Right kidney (tissue), 9 donors: Measurements from ENCODE around the gene HNRNPF.
"Not testable (repeated sequence)": the region's sequence is repeated elsewhere in the genome, so short reads cannot be mapped to it uniquely, and the experiment has no call there.

Experiments
- DNase-seq: peaks from one replicate; pipeline ENCODE4 v3.0.0-alpha.2; 2016
- long read RNA-seq, 8 donors: transcript quantifications; one replicate each; lab custom pipeline, GENCODE V29; 2026

HNRNPF gene
- long read RNA-seq, donor 1, transcript HNRNPF-204 (3 exons, 2,755 nt), result major isoform, 39 of 164 reads
- long read RNA-seq, donor 1, transcript HNRNPF-207 (4 exons, 2,676 nt), result minor isoform, 16 of 164 reads
- long read RNA-seq, donor 1, transcript HNRNPF-201 (4 exons, 2,186 nt), result minor isoform, 13 of 164 reads
- long read RNA-seq, donor 1, transcript HNRNPF-203 (4 exons, 2,617 nt), result minor isoform, 13 of 164 reads
- long read RNA-seq, donor 1, partial matches to known transcripts, result 0 of 164 reads
- long read RNA-seq, donor 1, other reads (novel, unspliced or antisense), result 74 of 164 reads
- long read RNA-seq, donor 2, transcript HNRNPF-204 (3 exons, 2,755 nt), result major isoform, 28 of 84 reads
- long read RNA-seq, donor 2, transcript HNRNPF-203 (4 exons, 2,617 nt), result minor isoform, 8 of 84 reads
- long read RNA-seq, donor 2, transcript HNRNPF-202 (4 exons, 2,670 nt), result minor isoform, 8 of 84 reads
- long read RNA-seq, donor 2, transcript HNRNPF-207 (4 exons, 2,676 nt), result minor isoform, 5 of 84 reads
- long read RNA-seq, donor 2, partial matches to known transcripts, result 0 of 84 reads
- long read RNA-seq, donor 2, other reads (novel, unspliced or antisense), result 33 of 84 reads
- long read RNA-seq, donor 3, transcript HNRNPF-203 (4 exons, 2,617 nt), result minor isoform, 11 of 88 reads
- long read RNA-seq, donor 3, transcript HNRNPF-204 (3 exons, 2,755 nt), result major isoform, 33 of 88 reads
- long read RNA-seq, donor 3, transcript HNRNPF-207 (4 exons, 2,676 nt), result minor isoform, 11 of 88 reads
- long read RNA-seq, donor 3, transcript HNRNPF-202 (4 exons, 2,670 nt), result minor isoform, 8 of 88 reads
- long read RNA-seq, donor 3, partial matches to known transcripts, result 0 of 88 reads
- long read RNA-seq, donor 3, other reads (novel, unspliced or antisense), result 24 of 88 reads
- long read RNA-seq, donor 4, transcript HNRNPF-207 (4 exons, 2,676 nt), result minor isoform, 9 of 95 reads
- long read RNA-seq, donor 4, transcript HNRNPF-204 (3 exons, 2,755 nt), result major isoform, 18 of 95 reads
- long read RNA-seq, donor 4, transcript HNRNPF-203 (4 exons, 2,617 nt), result minor isoform, 14 of 95 reads
- long read RNA-seq, donor 4, transcript HNRNPF-201 (4 exons, 2,186 nt), result minor isoform, 6 of 95 reads
- long read RNA-seq, donor 4, partial matches to known transcripts, result 0 of 95 reads
- long read RNA-seq, donor 4, other reads (novel, unspliced or antisense), result 42 of 95 reads
- long read RNA-seq, donor 5, transcript HNRNPF-203 (4 exons, 2,617 nt), result minor isoform, 17 of 112 reads
- long read RNA-seq, donor 5, transcript HNRNPF-204 (3 exons, 2,755 nt), result major isoform, 22 of 112 reads
- long read RNA-seq, donor 5, transcript HNRNPF-202 (4 exons, 2,670 nt), result minor isoform, 6 of 112 reads
- long read RNA-seq, donor 5, transcript HNRNPF-207 (4 exons, 2,676 nt), result minor isoform, 10 of 112 reads
- long read RNA-seq, donor 5, partial matches to known transcripts, result 0 of 112 reads
- long read RNA-seq, donor 5, other reads (novel, unspliced or antisense), result 52 of 112 reads
- long read RNA-seq, donor 6, transcript HNRNPF-202 (4 exons, 2,670 nt), result minor isoform, 10 of 103 reads
- long read RNA-seq, donor 6, transcript HNRNPF-203 (4 exons, 2,617 nt), result minor isoform, 7 of 103 reads
- long read RNA-seq, donor 6, transcript HNRNPF-207 (4 exons, 2,676 nt), result minor isoform, 9 of 103 reads
- long read RNA-seq, donor 6, transcript HNRNPF-204 (3 exons, 2,755 nt), result major isoform, 37 of 103 reads
- long read RNA-seq, donor 6, partial matches to known transcripts, result 0 of 103 reads
- long read RNA-seq, donor 6, other reads (novel, unspliced or antisense), result 37 of 103 reads
- long read RNA-seq, donor 7, transcript HNRNPF-207 (4 exons, 2,676 nt), result minor isoform, 17 of 179 reads
- long read RNA-seq, donor 7, transcript HNRNPF-203 (4 exons, 2,617 nt), result minor isoform, 19 of 179 reads
- long read RNA-seq, donor 7, transcript HNRNPF-204 (3 exons, 2,755 nt), result major isoform, 37 of 179 reads
- long read RNA-seq, donor 7, transcript HNRNPF-202 (4 exons, 2,670 nt), result minor isoform, 14 of 179 reads
- long read RNA-seq, donor 7, partial matches to known transcripts, result 87 of 179 reads
- long read RNA-seq, donor 7, other reads (novel, unspliced or antisense), result 0 of 179 reads
- long read RNA-seq, donor 8, transcript HNRNPF-207 (4 exons, 2,676 nt), result minor isoform, 13 of 105 reads
- long read RNA-seq, donor 8, transcript HNRNPF-204 (3 exons, 2,755 nt), result major isoform, 38 of 105 reads
- long read RNA-seq, donor 8, transcript HNRNPF-203 (4 exons, 2,617 nt), result minor isoform, 9 of 105 reads
- long read RNA-seq, donor 8, partial matches to known transcripts, result 0 of 105 reads
- long read RNA-seq, donor 8, other reads (novel, unspliced or antisense), result 40 of 105 reads

- peak; percentile 98 for DNase-seq
Measured at GRCh38 chr10:43408710-43409384, at the start of gene HNRNPF. Gene HNRNPF, minus strand, starts transcription at chr10:43409186. Its CDS starts 21,302 bp downstream, at chr10:43387884.

DNA sequence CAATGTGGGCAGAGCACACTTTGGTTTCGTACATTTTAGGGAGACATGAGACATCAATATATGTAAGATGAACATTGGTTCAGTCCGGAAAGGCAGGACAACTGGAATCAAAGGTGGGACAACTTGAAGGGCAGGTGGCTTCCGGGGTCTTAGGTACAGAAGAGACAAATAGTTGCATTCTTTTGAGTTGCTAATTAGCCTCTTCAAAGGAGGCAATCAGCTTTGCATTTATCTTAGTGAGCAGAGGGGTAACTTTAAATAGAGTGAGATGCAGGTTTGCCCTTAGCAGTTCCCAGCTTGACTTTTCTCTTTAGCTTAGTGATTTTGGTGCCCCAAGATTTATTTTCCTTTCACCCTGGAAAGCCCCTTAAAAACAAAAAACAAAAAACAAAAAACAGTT, 49.2 kb upstream of the HNRNPF start:
- DNase-seq, result no peak

GRCh38 chr10:43456561-43456960, 47.6 kb upstream of the HNRNPF start:
- DNase-seq, result not testable (repeated sequence)

DNA sequence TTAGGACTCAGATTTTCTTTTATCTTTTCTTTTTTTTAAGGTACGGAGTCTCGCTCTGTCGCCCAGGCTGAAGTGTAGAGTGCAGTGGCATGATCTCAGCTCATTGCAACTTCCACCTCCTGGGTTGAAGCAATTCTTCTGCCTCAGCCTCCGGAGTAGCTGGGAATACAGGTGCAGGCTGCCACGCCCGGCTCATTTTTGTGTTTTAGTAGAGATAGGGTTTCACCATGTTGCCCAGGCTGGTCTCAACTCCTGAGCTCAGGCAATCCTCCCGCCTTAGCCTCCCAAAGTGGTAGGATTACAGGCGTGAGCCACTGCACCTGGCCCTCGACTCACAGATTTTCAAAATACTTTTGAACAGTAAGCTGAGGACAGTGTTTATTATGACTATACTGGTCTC, 45.0 kb upstream of the HNRNPF start:
- DNase-seq, result not testable (repeated sequence)

GRCh38 chr10:43453266-43453831, 44.4 kb upstream of the HNRNPF start:
- DNase-seq, result no peak

DNA sequence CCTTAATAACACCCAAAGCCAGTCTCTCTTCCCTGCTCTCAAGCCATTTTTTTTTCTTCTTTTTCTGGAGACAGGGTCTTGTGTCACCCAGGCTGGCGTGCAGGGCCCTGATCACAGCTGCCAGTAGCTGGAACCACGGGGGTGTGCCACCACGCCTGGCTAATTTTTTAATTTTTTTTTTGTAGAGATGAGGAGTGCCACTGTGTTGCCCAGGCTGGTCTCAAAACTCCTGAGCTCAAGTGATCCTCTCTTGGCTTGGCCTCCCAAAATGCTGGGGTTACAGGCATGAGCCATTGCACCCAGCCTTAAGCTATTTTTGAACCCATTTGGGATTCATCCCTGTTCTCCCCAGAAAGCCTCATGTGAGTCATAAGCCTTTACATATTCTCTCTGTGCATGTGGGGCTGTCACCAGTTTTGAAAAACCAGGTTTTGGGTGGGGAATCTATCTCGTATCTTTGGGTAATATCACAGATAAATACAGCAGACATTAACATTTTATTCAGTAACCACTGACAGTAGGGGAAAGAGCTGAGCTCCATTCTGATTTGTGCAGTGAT, 43.4 kb upstream of the HNRNPF start:
- no peak for DNase-seq

DNA sequence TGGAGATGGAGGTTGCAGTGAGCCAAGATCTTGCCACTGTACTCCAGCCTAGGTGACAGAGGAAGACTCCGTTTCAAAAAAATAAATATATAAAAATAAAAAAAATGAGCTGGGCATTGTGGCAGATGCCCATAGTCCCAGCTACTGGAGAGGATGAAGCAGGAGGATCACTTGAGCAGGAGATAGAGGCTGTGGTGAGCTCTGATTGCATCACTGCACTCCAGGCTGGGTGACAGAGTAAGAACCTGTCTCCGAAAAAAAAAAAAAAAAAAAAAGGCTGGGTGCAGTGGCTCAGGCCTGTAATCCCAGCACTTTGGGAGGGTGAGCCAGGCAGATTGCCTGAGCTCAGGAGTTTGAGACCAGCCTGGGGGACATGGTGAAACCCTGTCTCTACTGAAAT, 39.8 kb upstream of the HNRNPF start:
- no peak for DNase-seq

GRCh38 chr10:43446219-43447017, 37.4 kb upstream of the HNRNPF start:
- not testable (repeated sequence) for DNase-seq

DNA sequence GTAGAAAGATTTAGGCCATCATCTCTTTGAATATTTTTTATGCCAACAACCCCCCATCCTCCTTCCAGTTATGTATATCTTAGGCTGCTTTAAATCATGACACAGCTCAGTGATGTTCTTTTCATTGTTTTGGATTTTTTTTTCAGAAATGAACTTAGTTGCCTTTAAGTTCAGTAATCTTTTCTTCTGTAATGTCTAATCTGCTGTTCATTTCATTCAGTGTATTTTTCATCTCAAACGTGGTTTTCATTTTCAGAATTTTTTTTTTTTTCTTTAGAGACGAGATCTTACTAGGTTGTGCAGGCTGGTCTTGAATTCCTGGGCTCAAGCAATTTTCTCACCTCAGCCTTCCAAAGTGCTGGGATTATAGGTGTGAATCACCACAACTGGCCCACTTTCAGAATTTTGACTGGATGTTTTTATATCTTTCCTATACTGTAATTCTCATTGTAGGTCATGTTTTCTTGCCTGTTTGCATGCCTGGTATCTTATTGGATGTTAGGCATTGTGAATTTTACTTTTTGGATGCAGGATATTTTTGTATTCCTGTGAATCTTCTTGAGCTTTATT, 36.0 kb upstream of the HNRNPF start:
- no peak for DNase-seq

GRCh38 chr10:43444323-43444722, 35.3 kb upstream of the HNRNPF start:
- no peak for DNase-seq

DNA sequence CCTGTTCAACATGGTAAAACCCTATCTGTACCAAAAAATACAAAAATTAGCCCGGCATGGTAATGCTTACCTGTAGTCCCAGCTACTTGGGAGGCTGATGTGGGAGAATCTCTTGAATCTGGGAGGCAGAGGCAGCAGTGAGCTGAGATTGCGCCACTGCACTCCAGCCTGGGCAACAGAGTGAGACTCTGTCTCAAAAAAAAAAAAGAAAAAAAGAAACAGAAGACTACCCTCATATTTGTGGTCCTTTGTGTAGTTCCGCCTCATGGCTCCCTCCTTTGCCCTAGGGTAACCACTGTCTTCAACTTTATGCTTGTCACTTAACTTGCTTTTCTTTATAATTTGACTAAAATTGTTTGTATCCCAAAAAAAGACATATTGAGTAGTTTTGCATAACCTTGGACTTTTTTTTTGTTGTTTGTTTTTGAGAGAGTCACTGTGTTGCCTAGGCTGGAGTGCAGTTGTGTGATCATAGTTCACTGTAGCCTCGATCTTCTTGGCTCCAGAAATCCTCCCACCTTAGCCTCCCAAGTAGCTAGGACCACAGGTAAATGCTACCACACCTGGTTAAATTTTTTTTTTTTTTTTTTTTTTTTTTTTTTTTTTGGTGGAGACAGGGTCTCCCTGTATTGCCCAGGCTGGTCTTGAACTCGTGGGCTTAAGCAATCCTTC, 31.6 kb upstream of the HNRNPF start:
- DNase-seq, result no peak

- peak; percentile 76 for DNase-seq
Measured at GRCh38 chr10:43437141-43437870, 28.3 kb upstream of the HNRNPF start.

DNA sequence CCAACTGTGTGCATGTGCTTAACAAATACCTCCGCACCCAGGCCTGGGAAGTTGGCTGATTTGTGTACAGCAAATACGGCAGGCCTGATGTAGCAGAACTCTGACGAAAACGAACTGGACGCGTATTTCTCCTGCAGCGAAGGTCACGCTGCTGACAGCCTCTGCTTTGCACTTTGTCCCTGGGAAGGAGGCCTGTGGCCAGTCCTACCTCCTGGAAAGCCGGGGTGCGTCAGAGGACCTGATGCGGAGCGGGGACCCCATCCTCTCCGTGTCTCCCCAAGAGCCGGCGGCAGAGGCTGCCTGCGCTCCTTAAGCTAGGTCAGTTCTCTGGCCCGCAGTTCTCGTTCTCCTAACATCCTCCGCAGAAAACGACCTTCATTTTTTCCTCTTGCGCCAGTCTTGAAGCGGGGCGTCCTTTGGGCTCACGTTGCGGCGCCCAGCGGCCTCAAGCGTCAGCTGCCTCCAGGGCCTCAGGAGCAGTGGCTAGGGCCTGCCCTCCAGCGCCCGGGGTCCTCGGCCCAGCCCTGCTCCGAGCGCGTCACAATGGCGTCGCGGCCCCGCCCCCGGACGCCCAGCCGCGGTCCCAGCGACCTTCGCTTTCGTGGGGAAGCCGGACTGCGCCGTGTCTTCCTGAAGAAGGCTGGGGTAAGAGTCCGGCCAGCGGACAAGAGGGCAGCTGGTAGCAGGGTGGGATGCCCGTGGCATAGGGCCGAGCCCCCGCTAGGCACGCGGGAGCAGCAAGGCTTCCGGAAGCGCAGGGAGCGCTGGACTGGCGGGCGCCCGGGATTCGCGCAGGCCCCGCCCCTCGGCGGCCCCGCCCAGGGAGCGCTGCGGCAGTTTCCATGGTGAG, 27.5 kb upstream of the HNRNPF start, which contains the start of gene ZNF487:
Gene ZNF487, plus strand, starts transcription at position 821 of the 850 bp plus-strand sequence. CDS start 38,703 bp downstream, outside the sequence.
- DNase-seq, result peak; percentile 100

DNA sequence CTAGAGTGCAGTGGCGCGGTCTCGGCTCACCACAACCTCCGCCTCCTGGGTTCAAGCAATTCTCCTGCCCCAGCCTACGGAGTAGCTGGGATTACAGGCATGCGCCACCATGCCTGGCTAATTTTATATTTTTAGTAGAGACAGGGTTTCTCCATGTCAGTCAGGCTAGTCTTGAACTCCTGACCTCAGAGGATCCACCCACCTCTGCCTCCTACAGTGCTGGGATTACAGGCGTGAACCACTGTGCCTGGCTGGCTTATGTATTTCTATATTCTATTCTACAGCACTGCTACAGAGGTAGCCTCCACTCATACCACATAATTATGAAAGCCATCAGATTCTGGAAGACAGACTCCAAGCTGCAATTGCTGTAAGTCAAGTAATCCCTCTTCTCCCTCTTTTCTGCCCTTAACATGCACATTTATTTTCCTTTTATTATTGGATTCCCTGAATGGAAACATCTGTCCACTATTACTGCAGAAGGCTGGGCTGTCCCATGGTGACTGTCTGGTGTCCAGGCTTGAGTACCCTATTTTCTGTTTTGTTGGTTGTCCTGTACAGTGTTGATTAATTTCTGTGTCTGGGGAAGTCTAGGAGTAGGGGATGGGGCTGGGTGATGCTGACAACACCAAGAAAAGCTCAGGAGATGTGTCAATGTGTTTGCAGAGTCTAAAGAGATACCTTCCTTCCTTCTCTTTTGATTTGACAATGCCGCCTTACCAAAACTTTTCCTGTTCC, 22.1 kb upstream of the HNRNPF start:
- DNase-seq, result no peak
